SK-N-SH (cell line): ENCODE measurements around the gene CCDC61. TPM values are rescaled to one million over a fixed set of nuclear protein-coding genes. Genes with fewer than 3 reads are reported as not detected.

Experiments
- CTCF ChIA-PET: fragments of 300-600, 350-600 bp; formaldehyde crosslinking; extraction: SDS; loops from one replicate; lab custom pipeline; 2021; lab: Yijun Ruan, JAX
- POLR2A ChIA-PET: fragments of 350-600 bp; sonication (Branson Sonifier 250); formaldehyde crosslinking; extraction: SDS; loops from one replicate; lab custom pipeline; 2020; ENCODE audit warnings: antibody characterized with exemption, inconsistent platforms; lab: Yijun Ruan, JAX
- DNase-seq: peaks from one replicate; pipeline ENCODE4 v3.0.0; 2012
- H2AFZ ChIP-seq: fragments of 200-600 bp; sonication (generic); 2 replicates; pipeline ENCODE4 v1.8.1; 2016; ENCODE audit warnings: antibody characterized with exemption, mild to moderate bottlenecking, low read depth
- H3F3A ChIP-seq: fragments of 200-600 bp; sonication (generic); replicated peaks from 2 replicates; pipeline ENCODE3; 2016; ENCODE audit warnings: antibody characterized with exemption, mild to moderate bottlenecking; ENCODE audit not compliant: insufficient read depth
- H3K27ac ChIP-seq, 2 experiments: fragments of 200-500 bp in 1 of 2; fragments of 200-600 bp in 1 of 2; sonication (Bioruptor generic) in 1 of 2; sonication (generic), shearing (Covaris generic) in 1 of 2; 2 replicates each; pipeline versions ENCODE4 v1.5.1 to v1.6.1; 2014 to 2016; ENCODE audit warnings: low read depth in 2 of 2, inconsistent platforms in 1 of 2, low read length in 1 of 2, mild to moderate bottlenecking in 1 of 2, mixed read lengths in 1 of 2
- H3K27me3 ChIP-seq: fragments of 200-600 bp; sonication (generic), shearing (Covaris generic); 2 replicates; pipeline ENCODE4 v1.6.1; 2016; ENCODE audit warnings: mixed run types; ENCODE audit not compliant: insufficient read depth
- H3K36me3 ChIP-seq, 2 experiments: fragments of 200-500 bp in 1 of 2; fragments of 200-600 bp in 1 of 2; sonication (Bioruptor generic) in 1 of 2; sonication (generic) in 1 of 2; replicated peaks in 1 of 2; 2 replicates each; pipeline versions ENCODE3 to v1.5.1; 2014 to 2016; ENCODE audit warnings: low read length in 1 of 2, mild to moderate bottlenecking in 1 of 2; ENCODE audit not compliant: insufficient read depth in 2 of 2, control insufficient read depth in 1 of 2
- H3K4me1 ChIP-seq, 2 experiments: fragments of 200-500 bp in 1 of 2; fragments of 200-600 bp in 1 of 2; sonication (Bioruptor generic) in 1 of 2; sonication (generic), shearing (Covaris generic) in 1 of 2; 2 replicates each; pipeline versions ENCODE4 v1.5.1 to v1.6.1; 2014 to 2016; ENCODE audit warnings: low read depth in 1 of 2, low read length in 1 of 2, mixed run types in 1 of 2; ENCODE audit not compliant: insufficient read depth in 2 of 2, control insufficient read depth in 1 of 2
- H3K4me2 ChIP-seq: fragments of 200-600 bp; sonication (generic), shearing (Covaris generic); 2 replicates; pipeline ENCODE4 v1.6.1; 2017; ENCODE audit warnings: mixed run types
- H3K4me3 ChIP-seq, 2 experiments: fragments of 200-500 bp in 1 of 2; fragments of 200-600 bp in 1 of 2; sonication (Bioruptor generic) in 1 of 2; sonication (generic), shearing (Covaris generic) in 1 of 2; 2 replicates each; pipeline versions ENCODE4 v1.5.1 to v1.8.1; 2014 to 2016; ENCODE audit warnings: low read depth in 2 of 2, inconsistent platforms in 1 of 2, low read length in 1 of 2, mild to moderate bottlenecking in 1 of 2, mixed read lengths in 1 of 2, moderate library complexity in 1 of 2
- H3K79me2 ChIP-seq: fragments of 200-600 bp; sonication (generic); 2 replicates; pipeline ENCODE4 v1.8.1; 2017; ENCODE audit warnings: mild to moderate bottlenecking; ENCODE audit not compliant: insufficient read depth
- H3K9ac ChIP-seq: fragments of 200-600 bp; sonication (generic); 2 replicates; pipeline ENCODE4 v1.6.1; 2017; ENCODE audit warnings: mixed run types
- H3K9me2 ChIP-seq: fragments of 200-600 bp; sonication (generic); 2 replicates; pipeline ENCODE4 v1.6.1; 2017; ENCODE audit warnings: mixed run types
- H3K9me3 ChIP-seq: fragments of 200-600 bp; sonication (generic); 2 replicates; pipeline ENCODE4 v1.6.1; 2017; ENCODE audit warnings: mixed run types, mild to moderate bottlenecking, moderate library complexity
- H4K20me1 ChIP-seq: fragments of 200-600 bp; sonication (generic); 2 replicates; pipeline ENCODE4 v1.6.1; 2017; ENCODE audit warnings: mild to moderate bottlenecking, mixed run types; ENCODE audit not compliant: insufficient read depth
- FOSL2 ChIP-seq: IDR thresholded peaks from 2 replicates; pipeline ENCODE4 v1.4.0; 2012; ENCODE audit warnings: low read depth, mild to moderate bottlenecking, moderate library complexity, borderline replicate concordance
- MXI1 ChIP-seq: IDR thresholded peaks from 2 replicates; pipeline ENCODE4 v1.6.1; 2012; ENCODE audit warnings: mild to moderate bottlenecking, low read depth, low read length, improper control_type of control experiment
- POLR2AphosphoS5 ChIP-seq: IDR thresholded peaks from 2 replicates; pipeline ENCODE4 v1.6.1; 2012; ENCODE audit warnings: low read depth, low read length
- RAD21 ChIP-seq: IDR thresholded peaks from 2 replicates; pipeline ENCODE4 v1.6.1; 2012; ENCODE audit warnings: mild to moderate bottlenecking, low read length
- RCOR1 ChIP-seq: fragments of 150-350 bp; IDR thresholded peaks from 2 replicates; pipeline ENCODE4 v1.6.1; 2017; ENCODE audit warnings: antibody characterized with exemption, low read length
- RFX5 ChIP-seq: IDR thresholded peaks from 2 replicates; pipeline ENCODE4 v1.6.1; 2012; ENCODE audit warnings: mild to moderate bottlenecking, improper control_type of control experiment, low read length
- SIN3A ChIP-seq: IDR thresholded peaks from 2 replicates; pipeline ENCODE4 v1.6.1; 2012; ENCODE audit warnings: low read depth, mild to moderate bottlenecking, low read length, moderate library complexity, borderline replicate concordance
- SMC3 ChIP-seq: IDR thresholded peaks from 2 replicates; pipeline ENCODE4 v1.6.1; 2012; ENCODE audit warnings: low read depth, low read length, improper control_type of control experiment
- TCF12 ChIP-seq: IDR thresholded peaks from 2 replicates; pipeline ENCODE4 v1.4.0; 2012
- USF1 ChIP-seq: IDR thresholded peaks from 2 replicates; pipeline ENCODE4 v1.4.0; 2012; ENCODE audit warnings: low read depth, borderline replicate concordance
- YY1 ChIP-seq: IDR thresholded peaks from 2 replicates; pipeline ENCODE4 v1.4.0; 2012; ENCODE audit warnings: low read depth, mild to moderate bottlenecking
- WGBS: methylation state at CpG from one replicate; pipeline ENCODE4 v1.1.6; 2017; ENCODE audit warnings: low lambda C conversion rate; 5-methylcytosine and 5-hydroxymethylcytosine counted together
- polyA plus RNA-seq, 3 experiments: library from polyadenylated mRNA; depleted of rRNA; stranded (reverse); fragments of >200 nt; gene quantifications; 2 replicates each; pipeline ENCODE4 v1.2.3, GENCODE V29; 2012
- TF ChIP-seq, protein P1 (sequence below): IDR thresholded peaks from 2 replicates; pipeline ENCODE4 v1.4.0; 2012; ENCODE audit warnings: low read depth
- TF ChIP-seq, protein P2 (sequence below): IDR thresholded peaks from 2 replicates; pipeline ENCODE4; 2012
- TF ChIP-seq, protein P3 (sequence below): fragments of 150-350 bp; IDR thresholded peaks from 2 replicates; pipeline ENCODE4 v1.6.1; 2017; ENCODE audit warnings: antibody characterized with exemption, low read length, low read depth, borderline replicate concordance

The CCDC61 gene
- polyA plus RNA-seq, 1 of the 3 experiments (the other 2 are of a cell fraction), result 6.8 TPM

DNA sequence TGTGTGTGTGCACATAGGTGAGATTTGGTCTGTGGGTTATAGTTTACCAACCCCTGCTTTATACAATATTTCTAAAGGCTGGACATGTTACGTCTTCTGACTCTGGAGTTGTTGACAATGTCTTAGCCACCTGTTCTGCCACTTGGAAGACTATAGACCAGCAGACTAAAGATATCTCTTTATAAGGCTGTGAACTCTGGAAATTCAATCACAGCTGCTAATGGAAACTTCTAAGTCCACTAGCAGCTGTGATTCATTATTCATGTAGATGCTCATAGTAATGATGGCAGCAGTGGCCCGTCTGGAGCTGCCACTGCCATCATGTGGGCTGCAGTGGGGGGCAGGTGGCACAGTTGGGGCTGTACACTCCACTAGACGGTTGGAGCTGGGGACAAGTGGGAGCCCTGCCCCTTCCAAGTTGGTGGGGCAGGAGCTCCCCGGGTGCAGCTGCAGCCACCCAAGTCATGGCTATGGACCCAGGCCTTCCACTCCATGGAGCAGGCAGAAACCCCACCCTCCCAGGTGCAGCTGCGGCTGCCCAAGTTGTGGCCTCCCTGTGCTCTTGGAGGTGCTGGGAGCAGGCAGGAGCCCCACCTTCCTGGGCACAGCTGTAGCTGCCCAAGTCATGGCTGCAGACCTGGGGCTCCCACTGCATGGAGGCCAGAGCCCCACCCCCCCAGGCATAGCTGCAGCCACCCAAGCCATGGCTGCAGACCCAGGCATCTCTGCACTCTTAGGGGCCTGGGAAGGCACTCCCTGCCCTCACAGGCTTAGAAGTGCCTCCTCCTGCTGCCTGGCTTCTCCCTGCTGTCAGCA lies 36.7 kb downstream of the CCDC61 start (continued):
- TF ChIP-seq MXI1 (no peak), SMC3 (no peak), RAD21 (no peak), FOSL2 (no peak), RCOR1 (no peak)
- TF ChIP-seq, all 33 proteins: peak for 0

GRCh38 chr19:46032597-46033025 lies 37.3 kb downstream of the CCDC61 start:
- H3K27me3 ChIP-seq, result peaks cover 28% of the 10 kb centered on the region; the same call in 1 of the 2 replicates
- H3K9ac ChIP-seq, result no peak overlapping the region
- ChIA-PET CTCF (interaction anchor here (0.6 to 3.7 kb wide), 5 partner anchors 11 to 266 kb away, joined by 3 to 22 read pairs (median 4); no protein-coding TSS in a partner anchor), POLR2A (no interaction called here)
- H3F3A ChIP-seq, result no peaks in the 10 kb centered on the region
- no peaks in the 10 kb centered on the region for H3K9me2 ChIP-seq
- H2AFZ ChIP-seq, result no peak overlapping the region
- no peak for DNase-seq
- no peaks in the 10 kb centered on the region for H3K4me1 ChIP-seq
- no peaks in the 10 kb centered on the region for H3K9me3 ChIP-seq
- no peak overlapping the region for H3K4me2 ChIP-seq
- no peaks in the 10 kb centered on the region for H4K20me1 ChIP-seq
- no peak overlapping the region for H3K4me3 ChIP-seq
- TF ChIP-seq, protein P1, sequence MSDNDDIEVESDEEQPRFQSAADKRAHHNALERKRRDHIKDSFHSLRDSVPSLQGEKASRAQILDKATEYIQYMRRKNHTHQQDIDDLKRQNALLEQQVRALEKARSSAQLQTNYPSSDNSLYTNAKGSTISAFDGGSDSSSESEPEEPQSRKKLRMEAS, result no peak
- no peak for TF ChIP-seq SIN3A
- TF ChIP-seq TCF12, result no peak
- no peak for TF ChIP-seq POLR2AphosphoS5
- no peak for TF ChIP-seq RFX5
- TF ChIP-seq USF1, result no peak
- TF ChIP-seq, protein P2, sequence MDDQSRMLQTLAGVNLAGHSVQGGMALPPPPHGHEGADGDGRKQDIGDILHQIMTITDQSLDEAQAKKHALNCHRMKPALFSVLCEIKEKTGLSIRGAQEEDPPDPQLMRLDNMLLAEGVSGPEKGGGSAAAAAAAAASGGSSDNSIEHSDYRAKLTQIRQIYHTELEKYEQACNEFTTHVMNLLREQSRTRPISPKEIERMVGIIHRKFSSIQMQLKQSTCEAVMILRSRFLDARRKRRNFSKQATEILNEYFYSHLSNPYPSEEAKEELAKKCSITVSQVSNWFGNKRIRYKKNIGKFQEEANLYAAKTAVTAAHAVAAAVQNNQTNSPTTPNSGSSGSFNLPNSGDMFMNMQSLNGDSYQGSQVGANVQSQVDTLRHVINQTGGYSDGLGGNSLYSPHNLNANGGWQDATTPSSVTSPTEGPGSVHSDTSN, result no peak
- no peak for TF ChIP-seq YY1
- TF ChIP-seq SMC3, result no peak
- TF ChIP-seq, protein P3, sequence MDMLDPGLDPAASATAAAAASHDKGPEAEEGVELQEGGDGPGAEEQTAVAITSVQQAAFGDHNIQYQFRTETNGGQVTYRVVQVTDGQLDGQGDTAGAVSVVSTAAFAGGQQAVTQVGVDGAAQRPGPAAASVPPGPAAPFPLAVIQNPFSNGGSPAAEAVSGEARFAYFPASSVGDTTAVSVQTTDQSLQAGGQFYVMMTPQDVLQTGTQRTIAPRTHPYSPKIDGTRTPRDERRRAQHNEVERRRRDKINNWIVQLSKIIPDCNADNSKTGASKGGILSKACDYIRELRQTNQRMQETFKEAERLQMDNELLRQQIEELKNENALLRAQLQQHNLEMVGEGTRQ, result no peak
- WGBS, result 17% methylated on average over 1 of the region's 3 CpGs
- H3K27ac ChIP-seq, result no peak overlapping the region
- no peaks in the 10 kb centered on the region for H3K79me2 ChIP-seq
- H3K36me3 ChIP-seq, result no peaks in the 10 kb centered on the region
